Calu3 (cell line): ENCODE data around the gene MIAT. TPM values are rescaled to one million over a fixed set of nuclear protein-coding genes. Genes with fewer than 3 reads are reported as not detected.

ENCODE experiments used
- BruUV-seq: library from RNA; stranded (reverse); fragments of 400-500 nt; replicated peaks from 2 replicates; lab custom pipeline; 2021; lab: Mats Ljungman, UMichigan
- CTCF ChIA-PET: fragments of 300-600 bp; sonication (Branson Sonifier 250); formaldehyde crosslinking; loops from one replicate; lab custom pipeline; 2022; ENCODE audit warnings: antibody characterized with exemption; lab: Charles Lee
- DNase-seq: peaks from one replicate; pipeline ENCODE4 v3.0.0; 2022
- H3K27ac Mint-ChIP-seq: one replicate; pipeline ENCODE4 v1.8.0; 2022; ENCODE audit warnings: mixed read lengths; ENCODE audit not compliant: unreplicated experiment
- H3K27me3 Mint-ChIP-seq: one replicate; pipeline ENCODE4 v1.8.0; 2022; ENCODE audit warnings: mixed read lengths; ENCODE audit not compliant: unreplicated experiment
- H3K36me3 Mint-ChIP-seq: one replicate; pipeline ENCODE4 v1.8.0; 2022; ENCODE audit warnings: mild to moderate bottlenecking, moderate library complexity, mixed read lengths; ENCODE audit not compliant: insufficient read depth, unreplicated experiment
- H3K4me1 Mint-ChIP-seq: one replicate; pipeline ENCODE4 v1.8.0; 2022; ENCODE audit warnings: mild to moderate bottlenecking, low read depth, mixed read lengths; ENCODE audit not compliant: unreplicated experiment
- H3K4me3 Mint-ChIP-seq: one replicate; pipeline ENCODE4 v1.8.0; 2022; ENCODE audit warnings: mild to moderate bottlenecking, low read depth, moderate library complexity, mixed read lengths; ENCODE audit not compliant: unreplicated experiment
- H3K9me3 Mint-ChIP-seq: one replicate; pipeline ENCODE4 v1.8.0; 2022; ENCODE audit warnings: low read depth, mixed read lengths; ENCODE audit not compliant: unreplicated experiment
- intact Hi-C: fragments of 100-400 bp; cut with micrococcal nuclease; formaldehyde crosslinking; loops from one replicate; pipeline ENCODE4 v1.10.0; 2022; ENCODE audit not compliant: unreplicated experiment
- total RNA-seq: library from RNA; stranded (reverse); gene quantifications from 2 replicates; pipeline ENCODE4 v1.2.3, GENCODE V29; 2022
- TF ChIP-seq, protein P1 (sequence below): fragments of 200-600 bp; IDR thresholded peaks from one replicate; pipeline ENCODE4 v1.8.0; 2022; ENCODE audit warnings: antibody characterized with exemption; ENCODE audit not compliant: unreplicated experiment

The MIAT gene
- total RNA-seq, 1 experiment from 2014 or later, result 0.52 TPM

DNA sequence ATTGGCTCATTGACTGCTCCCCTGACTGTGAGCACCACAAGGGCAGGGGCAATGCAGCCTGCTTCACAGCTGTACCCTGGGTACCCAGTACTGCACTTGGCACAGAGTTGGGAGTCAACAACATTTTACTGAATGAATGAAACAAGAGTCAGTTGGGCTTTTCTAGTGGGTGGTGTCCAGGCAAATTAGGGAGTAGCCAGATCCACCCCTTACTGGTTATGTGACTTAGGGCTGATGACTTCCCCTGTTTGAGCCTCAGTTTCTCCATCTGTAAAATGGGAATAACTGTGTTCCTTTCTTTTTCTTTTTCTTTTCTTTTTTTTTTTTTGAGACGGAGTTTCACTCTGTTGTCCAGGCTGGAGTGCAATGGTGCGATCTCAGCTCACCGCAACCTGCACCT, 23.1 kb downstream of the MIAT start:
- Mint-ChIP-seq H3K27ac (no peak overlapping the region), H3K27me3 (no peaks in the 10 kb centered on the region)

DNA sequence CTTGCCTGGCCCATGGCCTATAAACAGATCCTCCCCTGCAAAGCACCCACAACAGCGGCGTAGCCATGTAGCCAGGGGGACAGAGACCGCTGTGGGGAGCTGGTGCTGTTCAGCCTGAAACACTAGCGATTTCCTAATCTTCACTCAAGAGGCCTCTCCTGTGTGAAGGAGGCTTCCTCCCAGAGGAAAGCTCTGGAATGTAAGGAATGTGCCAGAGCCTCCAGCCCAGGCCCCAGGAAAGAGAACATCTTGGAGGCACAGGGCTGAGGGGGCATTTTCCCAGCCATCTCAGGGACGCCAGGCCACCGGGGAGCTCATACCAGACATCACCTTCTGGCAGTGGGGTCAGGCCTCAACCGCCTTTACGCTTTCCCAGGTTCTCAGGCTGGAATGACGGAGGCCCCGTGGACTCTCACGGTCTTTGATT, 24.0 kb downstream of the MIAT start:
- Mint-ChIP-seq H3K27me3 (no peaks in the 10 kb centered on the region), H3K27ac (no peak overlapping the region), H3K4me1 (no peaks in the 10 kb centered on the region), H3K4me3 (no peak overlapping the region), H3K36me3 (no peaks in the 10 kb centered on the region), H3K9me3 (no peaks in the 10 kb centered on the region)
- CTCF ChIA-PET, result interaction anchor here (0.6 to 0.7 kb wide), 2 partner anchors 375 to 1493 kb away, joined by 3 read pairs; no protein-coding TSS in a partner anchor
- no TSS peak for BruUV-seq
- no peak for DNase-seq
- TF ChIP-seq, protein P1, sequence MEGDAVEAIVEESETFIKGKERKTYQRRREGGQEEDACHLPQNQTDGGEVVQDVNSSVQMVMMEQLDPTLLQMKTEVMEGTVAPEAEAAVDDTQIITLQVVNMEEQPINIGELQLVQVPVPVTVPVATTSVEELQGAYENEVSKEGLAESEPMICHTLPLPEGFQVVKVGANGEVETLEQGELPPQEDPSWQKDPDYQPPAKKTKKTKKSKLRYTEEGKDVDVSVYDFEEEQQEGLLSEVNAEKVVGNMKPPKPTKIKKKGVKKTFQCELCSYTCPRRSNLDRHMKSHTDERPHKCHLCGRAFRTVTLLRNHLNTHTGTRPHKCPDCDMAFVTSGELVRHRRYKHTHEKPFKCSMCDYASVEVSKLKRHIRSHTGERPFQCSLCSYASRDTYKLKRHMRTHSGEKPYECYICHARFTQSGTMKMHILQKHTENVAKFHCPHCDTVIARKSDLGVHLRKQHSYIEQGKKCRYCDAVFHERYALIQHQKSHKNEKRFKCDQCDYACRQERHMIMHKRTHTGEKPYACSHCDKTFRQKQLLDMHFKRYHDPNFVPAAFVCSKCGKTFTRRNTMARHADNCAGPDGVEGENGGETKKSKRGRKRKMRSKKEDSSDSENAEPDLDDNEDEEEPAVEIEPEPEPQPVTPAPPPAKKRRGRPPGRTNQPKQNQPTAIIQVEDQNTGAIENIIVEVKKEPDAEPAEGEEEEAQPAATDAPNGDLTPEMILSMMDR, result no peak
- intact Hi-C loops, result no loop called here

More for the DNA sequence above, 23.1 kb downstream of the MIAT start:
- Mint-ChIP-seq H3K9me3 (no peaks in the 10 kb centered on the region), H3K4me3 (no peak overlapping the region), H3K36me3 (no peaks in the 10 kb centered on the region), H3K4me1 (no peaks in the 10 kb centered on the region)
- intact Hi-C loops, result no loop called here
- DNase-seq, result no peak
- no TSS peak for BruUV-seq
- TF ChIP-seq, protein P1, result no peak
- CTCF ChIA-PET, result no interaction called here

DNA sequence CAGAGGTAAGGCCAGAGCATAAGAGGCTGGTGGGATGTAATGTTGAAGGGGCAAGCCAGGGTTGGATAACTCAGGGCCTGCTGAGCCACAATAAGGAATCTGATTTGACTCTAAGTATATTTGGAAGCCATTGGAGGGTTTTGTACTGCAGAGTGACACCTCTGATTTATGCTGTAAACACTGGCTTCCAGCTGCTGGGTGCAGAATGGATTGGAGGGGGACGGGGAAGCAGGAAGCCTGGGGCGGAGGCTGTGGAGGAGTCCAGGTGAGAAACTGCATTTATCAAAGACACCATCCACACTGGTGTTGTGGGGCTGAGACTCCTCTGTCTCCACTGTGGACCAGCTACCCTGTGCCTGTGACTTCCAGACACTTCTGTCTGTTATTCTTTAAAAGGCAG, 26.8 kb downstream of the MIAT start:
- TF ChIP-seq, protein P1, result no peak
- no TSS peak for BruUV-seq
- Mint-ChIP-seq H3K27me3 (no peaks in the 10 kb centered on the region), H3K4me1 (no peaks in the 10 kb centered on the region), H3K9me3 (no peaks in the 10 kb centered on the region), H3K36me3 (no peaks in the 10 kb centered on the region), H3K4me3 (no peak overlapping the region), H3K27ac (no peak overlapping the region)
- DNase-seq, result no peak
- CTCF ChIA-PET, result no interaction called here
- intact Hi-C loops, result no loop called here

DNA sequence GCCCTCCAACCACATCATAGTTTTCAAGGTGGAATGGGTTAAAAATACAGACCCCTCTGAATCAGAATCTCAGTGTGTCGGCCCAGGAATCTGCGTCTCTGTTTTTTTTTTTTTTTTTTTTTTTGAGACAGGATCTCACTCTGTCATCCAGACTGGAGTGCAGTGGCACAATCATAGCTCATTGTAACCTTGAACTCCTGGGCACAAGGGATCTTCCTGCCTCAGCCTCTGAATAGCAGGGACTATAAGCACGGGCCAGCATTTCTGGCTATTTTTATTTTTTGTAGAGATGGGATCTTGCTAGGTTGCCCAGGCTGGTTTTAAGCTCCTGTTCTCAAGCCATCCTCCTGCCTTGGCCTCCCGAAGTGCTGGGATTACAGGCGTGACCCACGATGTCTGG, 28.2 kb downstream of the MIAT start:
- TF ChIP-seq, protein P1, result no peak
- BruUV-seq, result no TSS peak
- intact Hi-C loops, result no loop called here
- no peak overlapping the region for H3K4me3 Mint-ChIP-seq
- DNase-seq, result no peak
- no peaks in the 10 kb centered on the region for H3K27me3 Mint-ChIP-seq
- no peak overlapping the region for H3K27ac Mint-ChIP-seq
- CTCF ChIA-PET, result interaction anchor here (0.6 kb wide), 1 partner anchor 279 kb away, joined by 5 read pairs; no protein-coding TSS in a partner anchor
- no peaks in the 10 kb centered on the region for H3K36me3 Mint-ChIP-seq
- H3K4me1 Mint-ChIP-seq, result no peaks in the 10 kb centered on the region
- H3K9me3 Mint-ChIP-seq, result no peaks in the 10 kb centered on the region
